D721Med (cell line): ENCODE results near the gene DLGAP1.
A peak's percentile ranks its signal among the peaks of the same experiment; 100 is the strongest.

Experiments
- DNase-seq: peaks from one replicate; pipeline ENCODE4 v3.0.0; 2011; ENCODE audit warnings: low spot score; ENCODE audit not compliant: insufficient read length
- FAIRE-seq: peaks from 2 replicates; lab custom pipeline; 2011; peaks lifted over from hg19 to GRCh38; lab: Jason Lieb, UNC
- TF ChIP-seq, protein P1 (sequence below): IDR thresholded peaks from 2 replicates; pipeline ENCODE4 v1.5.1; 2012; ENCODE audit warnings: mild to moderate bottlenecking, control low read depth; ENCODE audit not compliant: insufficient read depth; ENCODE audit errors: missing control alignments

The DLGAP1 gene

DNA sequence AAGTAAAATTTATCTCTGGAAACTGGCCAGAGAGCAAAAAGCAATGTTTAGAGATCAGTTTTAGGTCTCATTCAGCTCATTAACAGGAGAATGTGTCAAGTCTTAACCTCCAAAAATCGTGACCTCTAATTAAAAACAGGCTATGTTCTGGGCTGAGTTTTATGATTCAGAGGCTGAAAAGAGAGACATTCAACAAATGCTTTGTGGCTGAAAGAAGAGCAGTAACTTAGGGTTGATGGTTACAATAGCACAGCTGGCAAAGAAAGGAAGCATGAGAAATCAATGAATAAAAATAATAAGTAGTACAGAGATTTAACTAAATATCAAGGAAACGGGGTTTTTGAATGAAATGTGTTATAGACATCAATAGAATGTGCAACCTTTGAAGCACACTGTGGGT is 992.1 kb downstream of the DLGAP1 start:
- TF ChIP-seq, protein P1, sequence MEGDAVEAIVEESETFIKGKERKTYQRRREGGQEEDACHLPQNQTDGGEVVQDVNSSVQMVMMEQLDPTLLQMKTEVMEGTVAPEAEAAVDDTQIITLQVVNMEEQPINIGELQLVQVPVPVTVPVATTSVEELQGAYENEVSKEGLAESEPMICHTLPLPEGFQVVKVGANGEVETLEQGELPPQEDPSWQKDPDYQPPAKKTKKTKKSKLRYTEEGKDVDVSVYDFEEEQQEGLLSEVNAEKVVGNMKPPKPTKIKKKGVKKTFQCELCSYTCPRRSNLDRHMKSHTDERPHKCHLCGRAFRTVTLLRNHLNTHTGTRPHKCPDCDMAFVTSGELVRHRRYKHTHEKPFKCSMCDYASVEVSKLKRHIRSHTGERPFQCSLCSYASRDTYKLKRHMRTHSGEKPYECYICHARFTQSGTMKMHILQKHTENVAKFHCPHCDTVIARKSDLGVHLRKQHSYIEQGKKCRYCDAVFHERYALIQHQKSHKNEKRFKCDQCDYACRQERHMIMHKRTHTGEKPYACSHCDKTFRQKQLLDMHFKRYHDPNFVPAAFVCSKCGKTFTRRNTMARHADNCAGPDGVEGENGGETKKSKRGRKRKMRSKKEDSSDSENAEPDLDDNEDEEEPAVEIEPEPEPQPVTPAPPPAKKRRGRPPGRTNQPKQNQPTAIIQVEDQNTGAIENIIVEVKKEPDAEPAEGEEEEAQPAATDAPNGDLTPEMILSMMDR = no peak
- no peak for DNase-seq
- FAIRE-seq = no peak

DNA sequence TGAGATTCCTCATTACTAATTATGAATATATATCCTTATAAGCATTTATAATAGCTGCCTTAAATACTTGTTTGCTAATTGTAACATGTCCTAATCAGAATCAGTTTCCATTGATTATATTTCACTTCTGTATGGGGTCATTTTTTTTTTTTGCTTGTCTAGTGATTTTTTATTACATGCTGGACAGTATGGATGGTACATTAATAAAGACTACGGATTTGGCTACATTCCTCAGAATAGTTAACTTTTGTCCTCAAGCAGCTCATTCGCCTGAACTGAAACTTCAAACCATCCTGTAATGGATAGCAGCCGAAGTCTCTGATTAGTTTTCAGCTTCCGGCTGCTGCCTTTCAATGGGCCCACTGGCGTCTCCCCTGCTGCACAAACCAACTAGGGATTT is 993.4 kb downstream of the DLGAP1 start:
- TF ChIP-seq, protein P1 = no peak
- no peak for FAIRE-seq
- DNase-seq = no peak

DNA sequence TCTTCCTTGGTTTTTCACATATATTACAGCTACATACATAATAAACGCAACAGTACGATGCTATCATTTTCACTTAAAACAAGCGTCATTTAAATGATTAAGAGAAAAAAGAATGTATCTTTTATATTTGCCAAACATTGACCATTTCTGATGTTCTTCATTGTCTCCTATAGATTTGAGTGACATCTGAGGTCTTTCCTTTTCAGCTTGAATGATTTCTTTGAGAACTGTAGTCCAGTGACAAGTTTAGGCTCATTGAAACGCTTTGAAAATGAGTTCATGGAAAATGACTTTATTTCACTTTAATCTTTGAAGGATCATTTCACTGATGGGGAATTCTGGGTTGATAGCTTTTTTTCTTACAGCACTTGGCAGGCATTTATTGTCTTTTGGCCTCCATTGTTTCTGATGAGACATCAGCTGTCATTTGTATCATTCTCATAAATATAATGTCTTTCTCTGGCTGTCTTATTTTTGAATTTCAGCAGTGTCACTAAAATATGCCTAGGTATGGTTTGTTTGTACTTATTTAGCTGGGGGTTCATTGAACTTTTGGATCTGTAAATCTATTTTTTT is 994.2 kb downstream of the DLGAP1 start:
- FAIRE-seq = no peak
- no peak for DNase-seq

DNA sequence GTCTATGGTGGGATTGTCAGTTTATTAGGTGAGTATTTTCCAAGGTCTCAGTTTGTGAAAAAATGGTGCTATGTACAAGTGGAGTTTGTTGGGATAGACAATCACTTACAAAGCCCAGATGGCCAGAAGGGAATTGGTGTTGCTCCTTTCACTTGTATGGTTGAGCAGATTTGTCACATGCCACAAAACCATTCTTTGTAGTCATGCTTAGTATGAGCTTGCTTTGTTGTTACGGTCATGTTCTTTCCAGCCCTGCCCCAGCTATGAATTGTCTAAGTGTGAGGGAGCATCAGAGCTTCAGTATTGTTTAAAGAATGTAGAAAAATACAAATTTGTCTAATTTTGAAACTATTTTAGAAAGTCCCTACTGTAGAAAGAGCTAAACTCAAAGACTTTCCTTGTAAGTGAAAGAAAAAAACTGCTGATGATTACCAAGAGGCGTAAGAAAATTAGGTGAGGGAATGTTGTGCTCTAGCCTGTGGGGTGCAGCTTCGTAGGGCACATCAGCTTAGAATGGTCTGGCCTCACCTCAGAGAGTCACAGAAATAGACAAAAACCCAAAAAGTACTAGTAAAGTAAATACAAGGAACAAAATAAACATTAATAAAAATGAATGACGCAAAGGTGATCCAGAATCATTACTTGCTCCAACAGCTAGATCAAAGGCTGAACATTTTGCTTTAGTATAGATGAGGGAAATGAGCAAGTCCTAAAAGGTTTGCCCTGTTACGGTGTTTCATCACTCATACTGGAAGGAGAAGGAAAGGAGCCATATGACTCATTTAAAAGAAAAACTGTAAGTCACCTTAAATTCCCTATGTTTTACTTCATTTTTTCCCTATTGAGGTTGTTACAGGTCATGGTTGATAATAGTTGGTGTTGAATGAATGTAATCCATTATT is 995.9 kb downstream of the DLGAP1 start:
- TF ChIP-seq, protein P1 = no peak
- no peak for DNase-seq
- peak; percentile 79 for FAIRE-seq

More for the DNA sequence above, 994.2 kb downstream of the DLGAP1 start:
- TF ChIP-seq, protein P1 = no peak

DNA sequence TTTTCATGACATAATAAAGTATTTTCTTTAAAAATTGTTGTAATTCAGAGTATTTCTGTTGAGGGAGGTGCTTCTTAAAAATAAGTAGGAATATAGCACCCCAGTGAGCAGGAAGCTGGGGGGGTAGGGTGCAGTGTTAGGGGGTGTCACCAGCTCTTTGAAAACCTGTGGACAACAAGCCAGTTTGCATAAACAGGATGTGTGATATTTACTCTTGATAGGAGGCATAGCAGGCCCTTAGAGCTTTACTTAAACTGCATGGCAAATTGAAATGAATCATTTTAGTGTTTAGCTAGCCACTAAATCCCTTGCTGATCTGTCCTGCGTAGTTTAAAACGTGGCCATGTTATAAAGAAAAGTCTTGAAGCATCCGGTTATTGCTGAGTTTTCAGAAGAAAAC is 996.7 kb downstream of the DLGAP1 start:
- FAIRE-seq = peak; percentile 58

DNA sequence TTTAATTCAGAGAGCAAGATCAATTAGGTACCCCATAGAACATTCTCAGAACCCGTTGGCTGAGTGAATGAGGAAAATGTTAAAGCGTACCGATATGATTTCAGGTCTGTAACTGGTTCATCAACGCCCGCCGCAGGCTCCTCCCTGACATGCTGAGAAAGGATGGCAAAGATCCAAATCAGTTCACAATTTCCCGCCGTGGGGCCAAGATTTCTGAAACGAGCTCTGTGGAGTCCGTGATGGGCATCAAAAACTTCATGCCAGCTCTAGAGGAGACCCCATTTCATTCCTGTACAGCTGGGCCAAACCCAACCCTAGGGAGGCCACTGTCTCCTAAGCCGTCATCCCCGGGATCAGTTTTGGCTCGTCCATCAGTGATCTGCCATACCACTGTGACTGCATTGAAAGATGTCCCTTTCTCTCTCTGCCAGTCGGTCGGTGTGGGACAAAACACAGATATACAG is 997.8 kb downstream of the DLGAP1 start:
- no peak for DNase-seq
- TF ChIP-seq, protein P1 = no peak
- no peak for FAIRE-seq

More for the DNA sequence above, 996.7 kb downstream of the DLGAP1 start:
- no peak for DNase-seq
- TF ChIP-seq, protein P1 = no peak
